ENCODE measurements around the gene CDKL1. TPM values are rescaled to one million over a fixed set of nuclear protein-coding genes. Genes with fewer than 3 reads are reported as not detected.

The CDKL1 gene
- total RNA-seq, 4 donors from 2014 or later: 8.2 to 22.5 (median 9.5) TPM

DNA sequence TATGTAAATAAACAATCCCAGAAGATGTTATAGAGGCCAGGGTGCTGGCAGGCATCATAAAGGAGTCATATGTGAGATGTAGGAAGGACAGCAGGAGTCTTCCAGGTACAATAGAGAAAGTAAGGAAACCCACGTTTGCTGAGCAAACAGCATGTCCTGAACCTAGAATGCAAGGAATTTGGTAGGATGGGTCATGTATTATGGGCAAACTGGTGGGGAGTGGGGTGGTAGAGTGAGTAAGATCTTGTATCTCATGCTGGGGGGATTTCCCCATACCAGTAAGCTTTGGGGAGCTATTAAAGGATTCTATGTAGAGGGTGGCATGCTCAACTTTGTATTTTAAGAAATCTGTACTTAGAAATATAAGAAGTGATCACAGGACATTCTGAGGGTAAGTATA is 41.0 kb downstream of the CDKL1 start:
- Histone ChIP-seq H3K36me3 (peaks cover 0 to 19% (median 0%) of the 10 kb centered on the region in 3 donors), H3K27me3 (no peaks in the 10 kb centered on the region), H3K27ac (no peak overlapping the region), H3K9me3 (no peaks in the 10 kb centered on the region), H3K4me3 (no peak overlapping the region), H3K4me1 (peaks cover 0 to 18% (median 5%) of the 10 kb centered on the region in 4 donors)
- DNase-seq (ENCODE audit: low spot score in 2 of 2): no peak
- TF ChIP-seq POLR2A (IDR thresholded peaks at IDR 0.05) (no peak), CTCF (IDR thresholded peaks at IDR 0.05) (no peak), EP300 (IDR thresholded peaks at IDR 0.05) (no peak)
- WGBS, 2 donors: 83 to 96% methylated on average over 1 of the region's 1 CpG

DNA sequence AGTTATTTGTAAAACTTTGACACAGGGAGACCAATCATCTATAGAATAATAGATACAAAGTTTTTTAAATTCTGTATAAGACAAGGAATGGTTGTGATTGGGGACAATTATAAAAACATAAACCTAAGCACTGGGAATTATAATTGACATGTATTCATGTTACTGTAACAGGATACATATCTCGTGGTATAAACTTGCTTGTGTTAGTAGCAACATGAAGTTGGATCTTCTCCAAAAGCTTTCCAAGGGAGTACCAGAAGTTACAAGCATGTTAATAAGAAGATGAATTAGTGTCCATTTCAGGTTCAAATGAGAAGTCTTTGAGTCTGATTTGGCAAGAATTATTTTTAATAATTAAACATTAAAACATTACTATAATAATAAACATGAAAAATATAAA is 42.2 kb downstream of the CDKL1 start:
- H3K4me3 ChIP-seq: no peak overlapping the region
- no peak for TF ChIP-seq CTCF (IDR thresholded peaks at IDR 0.05)
- TF ChIP-seq POLR2A (IDR thresholded peaks at IDR 0.05): no peak
- TF ChIP-seq EP300 (IDR thresholded peaks at IDR 0.05): no peak
- no peaks in the 10 kb centered on the region for H3K9me3 ChIP-seq
- H3K27ac ChIP-seq: no peak overlapping the region
- H3K36me3 ChIP-seq: peaks cover 0 to 19% (median 0%) of the 10 kb centered on the region in 3 donors
- no peak for DNase-seq (ENCODE audit: low spot score in 2 of 2)
- WGBS, 2 donors: 0 to 58% methylated on average over 1 of the region's 1 CpG
- peaks cover 0 to 19% (median 5%) of the 10 kb centered on the region in 4 donors for H3K4me1 ChIP-seq
- H3K27me3 ChIP-seq: no peaks in the 10 kb centered on the region

GRCh38 chr14:50353126-50353525 is 43.6 kb downstream of the CDKL1 start:
- 31 to 47% methylated on average over 4 of the region's 4 CpGs for WGBS, 2 donors
- H3K4me3 ChIP-seq: no peak overlapping the region
- peaks cover 0 to 11% (median 0%) of the 10 kb centered on the region in 3 donors for H3K36me3 ChIP-seq
- peak overlapping the region in 1 of 4 donors; percentile 32 for H3K27ac ChIP-seq
- no peaks in the 10 kb centered on the region for H3K27me3 ChIP-seq
- H3K9me3 ChIP-seq: no peaks in the 10 kb centered on the region
- TF ChIP-seq EP300 (IDR thresholded peaks at IDR 0.05) (no peak), POLR2A (IDR thresholded peaks at IDR 0.05) (no peak), CTCF (IDR thresholded peaks at IDR 0.05) (no peak)
- peaks cover 0 to 19% (median 5%) of the 10 kb centered on the region in 4 donors for H3K4me1 ChIP-seq
- no peak for DNase-seq (ENCODE audit: low spot score in 2 of 2)

- Histone ChIP-seq H3K9me3 (no peaks in the 10 kb centered on the region), H3K27me3 (no peaks in the 10 kb centered on the region), H3K4me3 (no peak overlapping the region), H3K27ac (peak overlapping the region in 1 of 4 donors; percentile 1), H3K36me3 (peaks cover 0 to 6% (median 0%) of the 10 kb centered on the region in 3 donors), H3K4me1 (peaks cover 0 to 23% (median 5%) of the 10 kb centered on the region in 4 donors)
- no peak for TF ChIP-seq EP300 (IDR thresholded peaks at IDR 0.05)
- no peak for TF ChIP-seq CTCF (IDR thresholded peaks at IDR 0.05)
- TF ChIP-seq POLR2A (IDR thresholded peaks at IDR 0.05): no peak
- no peak for DNase-seq (ENCODE audit: low spot score in 2 of 2)
- 54 to 55% methylated on average over 4 of the region's 4 CpGs for WGBS, 2 donors
Measured at GRCh38 chr14:50352584-50352983, 44.1 kb downstream of the CDKL1 start.

DNA sequence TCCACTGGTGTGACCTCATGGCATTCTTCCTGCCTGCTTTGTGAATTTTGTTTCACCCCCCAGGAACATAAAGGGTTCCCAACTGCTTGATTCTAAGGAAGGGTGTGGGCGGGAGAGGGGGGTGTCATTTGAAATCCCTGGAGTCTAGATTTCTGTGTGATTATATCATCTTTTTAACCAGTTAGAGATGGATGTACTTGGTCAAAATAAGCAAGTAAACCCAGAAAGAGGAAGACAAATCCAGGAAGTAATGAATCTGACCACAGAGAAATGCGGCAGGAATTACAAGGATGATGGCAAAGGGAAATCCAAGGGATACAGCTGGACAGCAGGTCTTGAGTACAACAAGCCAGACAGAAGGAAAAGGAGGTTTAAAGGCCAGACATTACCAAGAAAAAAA is 45.7 kb downstream of the CDKL1 start:
- TF ChIP-seq EP300 (IDR thresholded peaks at IDR 0.05): no peak
- no peak for TF ChIP-seq POLR2A (IDR thresholded peaks at IDR 0.05)
- TF ChIP-seq CTCF (IDR thresholded peaks at IDR 0.05): no peak
- H3K4me3 ChIP-seq: no peak overlapping the region
- no peak for DNase-seq (ENCODE audit: low spot score in 2 of 2)
- H3K27me3 ChIP-seq: no peaks in the 10 kb centered on the region
- H3K27ac ChIP-seq: no peak overlapping the region
- no peaks in the 10 kb centered on the region for H3K9me3 ChIP-seq
- peaks cover 0 to 33% (median 10%) of the 10 kb centered on the region in 4 donors for H3K4me1 ChIP-seq
- 43 to 61% methylated on average over 2 of the region's 2 CpGs for WGBS, 2 donors
- H3K36me3 ChIP-seq: no peaks in the 10 kb centered on the region
